Epithelial cell of proximal tubule (primary cell): Measurements from ENCODE around the gene WRNIP1. TPM values are rescaled to one million over a fixed set of nuclear protein-coding genes. Genes with fewer than 3 reads are reported as not detected.

Experiments
- DNase-seq: peaks from one replicate; pipeline ENCODE4 v3.0.0-alpha.2; 2011; ENCODE audit warnings: low read depth
- H3K4me3 ChIP-seq: 2 replicates; pipeline ENCODE4 v1.5.1; 2011; ENCODE audit warnings: low read depth, mild to moderate bottlenecking, low read length
- CTCF ChIP-seq: conservative IDR thresholded peaks from 2 replicates; pipeline ENCODE4 v1.5.1; 2012; ENCODE audit warnings: low read depth, mild to moderate bottlenecking, low read length
- total RNA-seq: library from RNA; depleted of rRNA; stranded (reverse); fragments of >200 nt; gene quantifications from 2 replicates; pipeline ENCODE4 v1.2.3, GENCODE V29; 2015

WRNIP1 gene
- total RNA-seq, 1 donor from 2014 or later, result 71.4 TPM

GRCh38 chr6:2831392-2831791 lies 66.2 kb downstream of the WRNIP1 start:
- TF ChIP-seq CTCF, result no peak
- H3K4me3 ChIP-seq, result no peak overlapping the region
- DNase-seq, result no peak

DNA sequence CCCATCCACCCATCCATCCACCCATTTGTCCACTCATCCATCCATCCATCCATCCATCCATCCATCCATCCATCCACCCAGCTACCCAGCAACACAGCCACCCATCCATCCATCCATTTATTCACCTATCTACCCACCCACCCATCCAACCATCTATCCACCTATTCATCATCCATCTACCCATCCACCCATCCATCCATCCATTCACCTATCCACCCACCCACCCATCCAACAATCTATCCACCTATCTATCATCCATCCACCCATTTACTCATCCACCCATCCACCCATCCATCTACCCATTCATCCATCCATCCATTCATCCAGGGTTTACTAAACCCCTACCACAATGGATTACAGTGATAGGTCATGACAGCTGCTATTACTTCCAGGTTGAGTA lies 69.1 kb downstream of the WRNIP1 start:
- H3K4me3 ChIP-seq, result no peak overlapping the region
- DNase-seq, result no peak
- no peak for TF ChIP-seq CTCF

Other genes with a start within 250 kb of the WRNIP1 start
- 0.07 and 0.46 TPM in 2 replicates for gene MYLK4, start 14.5 kb upstream of the WRNIP1 start, total RNA-seq
- 23.7 and 32.4 TPM in 2 replicates for gene SERPINB1, start 76.5 kb downstream of the WRNIP1 start, total RNA-seq
- 17.4 and 29.6 TPM in 2 replicates for gene SERPINB9, start 137.9 kb downstream of the WRNIP1 start, total RNA-seq
- 103 and 120 TPM in 2 replicates for gene SERPINB6, start 206.2 kb downstream of the WRNIP1 start, total RNA-seq
- gene NQO2, start 234.5 kb downstream of the WRNIP1 start, total RNA-seq, result 12.7 and 20.7 TPM in 2 replicates